Measurements from ENCODE around the gene HLX.

Gene HLX

GRCh38 chr1:220882061-220882891, 3.0 kb downstream of the HLX start:
- no peak for DNase-seq (ENCODE audit: low read depth, low spot score)

DNA sequence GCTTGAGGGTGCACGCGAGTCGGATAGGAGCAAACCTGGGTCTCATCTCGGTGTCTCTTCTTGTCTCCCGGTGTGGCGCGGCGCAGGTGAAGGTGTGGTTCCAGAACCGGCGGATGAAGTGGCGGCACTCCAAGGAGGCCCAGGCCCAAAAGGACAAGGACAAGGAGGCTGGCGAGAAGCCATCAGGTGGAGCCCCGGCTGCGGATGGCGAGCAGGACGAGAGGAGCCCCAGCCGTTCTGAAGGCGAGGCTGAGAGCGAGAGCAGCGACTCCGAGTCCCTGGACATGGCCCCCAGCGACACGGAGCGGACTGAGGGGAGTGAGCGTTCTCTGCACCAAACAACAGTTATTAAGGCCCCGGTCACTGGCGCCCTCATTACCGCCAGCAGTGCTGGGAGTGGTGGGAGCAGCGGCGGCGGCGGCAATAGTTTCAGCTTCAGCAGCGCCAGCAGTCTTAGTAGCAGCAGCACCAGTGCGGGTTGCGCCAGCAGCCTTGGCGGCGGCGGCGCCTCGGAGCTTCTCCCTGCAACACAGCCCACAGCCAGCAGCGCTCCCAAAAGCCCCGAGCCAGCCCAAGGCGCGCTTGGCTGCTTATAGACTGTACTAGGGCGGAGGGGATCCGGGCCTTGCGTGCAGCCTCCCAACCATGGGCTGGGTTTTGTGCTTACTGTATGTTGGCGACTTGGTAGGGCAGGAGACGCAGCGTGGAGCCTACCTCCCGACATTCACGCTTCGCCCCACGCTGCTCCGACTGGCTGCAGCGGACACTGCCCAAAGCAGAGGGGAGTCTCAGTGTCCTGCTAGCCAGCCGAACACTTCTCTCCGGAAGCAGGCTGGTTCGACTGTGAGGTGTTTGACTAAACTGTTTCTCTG, 5.1 kb downstream of the HLX start:
- DNase-seq (ENCODE audit: low read depth, low spot score): no peak

DNA sequence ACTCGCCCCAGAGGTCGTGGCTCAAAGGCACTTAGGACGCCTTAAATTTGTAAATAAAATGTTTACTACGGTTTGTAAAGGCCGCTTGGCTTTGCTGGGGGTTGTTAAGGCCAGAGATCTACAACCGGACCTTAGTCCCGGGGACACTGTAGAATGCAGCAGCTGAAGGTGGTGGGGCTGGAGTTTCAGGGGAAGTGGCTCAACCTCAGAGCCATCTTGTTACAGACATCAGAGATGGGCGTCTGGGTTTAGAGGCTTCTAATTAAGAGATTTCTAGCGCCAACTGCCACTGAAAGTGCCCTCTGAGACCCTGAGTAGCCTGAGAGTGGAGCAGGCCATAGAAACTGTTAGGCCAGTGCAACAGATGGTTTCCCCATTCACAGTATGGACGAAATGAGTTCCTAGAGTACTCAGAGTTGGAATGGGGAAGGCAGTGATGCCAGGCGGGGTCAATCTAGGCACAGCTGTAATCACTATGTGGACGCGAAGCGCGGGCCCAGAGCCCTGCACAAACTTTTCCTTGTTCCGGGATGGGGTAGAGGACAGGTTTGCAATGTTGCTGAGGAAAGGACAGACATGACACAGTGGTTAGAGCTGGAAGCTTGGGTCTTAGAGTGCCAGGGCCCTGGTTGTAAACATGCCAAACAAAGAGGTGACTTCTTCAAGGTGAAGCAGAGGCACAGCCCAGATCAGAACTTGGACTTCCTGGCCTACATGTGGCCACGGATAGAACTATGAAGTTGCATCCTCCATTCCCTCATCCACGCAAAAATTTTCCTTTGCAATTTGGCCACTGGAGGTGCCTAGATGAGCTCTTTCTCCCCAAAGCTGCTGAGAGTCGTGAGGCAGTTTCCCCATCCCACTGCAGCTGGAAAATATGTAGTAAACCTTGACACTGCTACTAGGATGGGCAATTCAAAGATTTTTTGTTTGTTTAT, 6.0 kb downstream of the HLX start:
- no peak for DNase-seq (ENCODE audit: low read depth, low spot score)

GRCh38 chr1:220885971-220886370, 6.7 kb downstream of the HLX start:
- DNase-seq (ENCODE audit: low read depth, low spot score): no peak

- DNase-seq (ENCODE audit: low read depth, low spot score): no peak
Measured at GRCh38 chr1:220886470-220887201, 7.4 kb downstream of the HLX start.

DNA sequence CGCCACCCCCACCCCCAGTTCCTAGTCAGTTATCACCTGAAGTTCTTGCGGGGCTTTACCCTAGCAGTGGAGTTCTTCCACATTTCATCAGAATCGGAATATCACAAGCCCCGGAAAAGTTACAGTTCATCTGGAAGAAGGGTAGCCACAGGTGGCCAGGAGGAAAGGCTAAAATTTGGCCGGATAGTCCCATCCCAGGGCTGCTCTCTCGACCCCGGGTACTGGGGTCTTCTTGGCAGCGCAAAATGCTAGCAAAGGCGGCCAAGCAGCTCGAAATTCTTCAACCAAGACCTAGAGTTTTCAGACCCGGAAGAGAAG, 7.9 kb downstream of the HLX start:
- no peak for DNase-seq (ENCODE audit: low read depth, low spot score)

DNA sequence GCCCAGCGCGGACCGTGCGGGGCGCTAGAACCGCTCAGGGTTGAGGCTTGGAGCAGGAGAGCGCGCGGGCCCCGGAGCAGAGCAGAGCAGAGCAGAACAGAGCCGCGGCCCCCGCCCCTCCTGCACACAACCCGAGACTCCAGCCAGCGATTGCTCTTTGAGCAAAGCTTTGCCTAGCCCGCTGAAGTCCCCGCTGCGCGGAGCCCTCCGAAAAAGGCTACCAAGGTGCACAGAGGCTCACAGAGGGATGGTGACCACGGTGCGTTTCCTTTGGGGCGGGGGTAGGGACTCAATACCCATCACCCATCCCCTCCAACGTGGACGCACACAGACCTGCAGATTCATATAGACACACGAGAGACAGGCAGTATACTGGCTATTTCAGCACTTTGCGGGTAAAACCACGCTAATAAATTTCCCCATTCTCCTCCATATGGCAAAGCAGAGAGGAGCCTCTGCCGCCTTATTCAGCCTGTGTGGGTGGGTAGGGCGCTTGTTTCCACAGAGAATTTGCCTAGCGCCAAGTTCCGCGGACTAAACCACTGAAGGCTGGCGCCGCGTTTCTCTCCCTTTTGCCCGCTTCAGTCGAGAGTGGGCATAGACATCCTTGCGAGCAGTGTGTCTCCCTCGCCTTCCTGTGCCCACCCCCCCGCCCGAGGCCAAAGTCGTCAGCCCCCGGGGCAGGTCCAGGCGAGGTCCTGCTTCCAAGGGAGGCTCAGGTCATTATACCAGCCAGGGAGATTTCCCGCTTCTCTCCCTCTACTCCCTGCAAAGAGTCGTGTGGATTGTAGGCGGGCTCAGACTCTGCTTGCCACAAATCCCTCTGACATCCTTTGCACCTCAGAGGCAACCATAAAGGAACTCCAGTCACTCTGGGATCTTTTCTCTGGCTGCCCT, 8.5 kb downstream of the HLX start:
- DNase-seq (ENCODE audit: low read depth, low spot score): no peak

DNA sequence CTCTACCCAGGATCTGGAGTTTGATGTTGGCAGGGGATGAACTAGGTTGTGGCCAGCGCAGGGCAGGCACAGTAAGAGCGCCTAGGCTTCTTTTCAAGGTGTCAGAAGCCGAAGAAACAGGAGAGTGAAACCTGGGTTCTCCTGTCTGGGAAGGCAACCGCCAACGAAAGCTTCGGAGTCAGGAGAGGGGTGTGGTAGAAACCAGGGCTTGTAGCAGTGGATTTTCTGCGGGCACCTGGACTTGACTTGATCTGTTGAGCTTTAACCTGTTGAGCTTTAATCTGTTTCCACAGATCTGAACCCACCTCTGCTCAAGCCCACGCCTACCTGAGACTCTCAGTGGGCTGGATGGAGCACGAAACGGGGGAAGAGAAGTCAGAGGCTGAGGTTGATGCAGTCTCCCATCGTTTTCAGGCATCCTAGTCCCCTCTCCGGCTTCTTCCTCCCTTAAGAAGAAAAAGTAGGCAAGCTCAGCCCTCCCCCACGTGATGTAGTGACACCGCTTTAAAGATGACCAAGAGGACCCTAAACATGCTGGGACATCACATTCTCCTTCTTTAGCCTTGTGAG, 9.3 kb downstream of the HLX start:
- DNase-seq (ENCODE audit: low read depth, low spot score): no peak

DNA sequence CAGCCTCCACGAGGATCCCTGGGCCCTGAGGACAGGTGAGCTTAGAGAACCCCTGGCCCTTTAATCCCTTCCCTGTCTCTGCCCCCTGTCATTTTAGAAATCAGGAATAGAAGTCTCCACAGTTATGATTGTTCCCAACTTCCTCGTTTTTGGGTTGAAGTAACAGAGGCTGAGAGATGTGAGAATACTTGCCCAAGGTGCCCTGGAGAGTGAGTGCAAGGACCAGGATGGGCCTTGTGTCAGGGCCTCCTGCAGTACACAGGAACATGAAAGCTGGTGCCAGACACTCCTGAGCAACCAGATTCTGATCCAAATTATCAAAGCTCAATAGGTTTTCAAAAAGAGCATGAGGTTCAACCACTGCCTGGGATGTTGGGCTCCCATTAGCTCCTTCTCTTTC, 10.1 kb downstream of the HLX start:
- no peak for DNase-seq (ENCODE audit: low read depth, low spot score)

DNA sequence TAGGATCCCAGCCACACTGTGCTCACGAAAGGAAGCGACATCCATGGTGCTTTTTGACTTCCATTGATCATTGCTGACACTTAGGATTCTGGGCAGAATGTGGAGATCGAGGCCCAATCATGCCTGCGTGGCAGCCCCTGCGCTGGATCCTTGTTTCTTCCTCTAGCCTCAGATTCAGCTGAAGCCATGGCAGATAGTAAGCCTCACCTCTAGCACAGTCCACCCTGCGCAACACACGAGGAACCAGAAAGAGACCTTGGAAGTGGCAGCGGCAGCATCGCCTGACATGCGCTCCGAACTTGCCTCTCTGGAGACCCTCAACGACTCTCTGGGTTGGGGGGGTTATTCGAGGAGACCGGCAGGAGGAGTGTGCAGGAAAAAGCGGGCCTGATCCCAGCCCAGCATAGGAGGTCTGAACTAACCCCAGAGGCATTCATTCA, 10.6 kb downstream of the HLX start:
- DNase-seq (ENCODE audit: low read depth, low spot score): no peak

DNA sequence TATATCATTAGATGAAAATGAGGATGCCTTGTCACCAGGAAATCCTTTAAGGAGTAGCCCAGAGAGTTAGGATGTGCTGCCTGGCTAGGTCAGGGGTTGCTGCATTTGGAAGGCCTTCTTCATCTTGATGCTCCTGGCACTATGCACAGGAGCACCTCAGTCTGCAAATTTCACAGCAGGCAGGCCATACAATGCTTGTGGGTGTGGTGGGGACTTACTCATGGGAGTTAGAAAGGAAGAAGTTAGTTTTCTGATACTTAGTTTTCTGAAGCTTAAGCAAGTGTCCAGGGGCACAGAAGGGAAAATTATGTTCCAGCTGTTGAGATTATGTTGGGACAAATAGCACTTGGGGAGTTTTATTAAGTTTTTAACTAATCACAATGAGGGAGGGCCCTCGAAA, 11.4 kb downstream of the HLX start:
- no peak for DNase-seq (ENCODE audit: low read depth, low spot score)

GRCh38 chr1:220891224-220892085, 12.2 kb downstream of the HLX start:
- DNase-seq (ENCODE audit: low read depth, low spot score): no peak

- DNase-seq (ENCODE audit: low read depth, low spot score): no peak
Measured at GRCh38 chr1:220892086-220892376, 12.8 kb downstream of the HLX start.

DNA sequence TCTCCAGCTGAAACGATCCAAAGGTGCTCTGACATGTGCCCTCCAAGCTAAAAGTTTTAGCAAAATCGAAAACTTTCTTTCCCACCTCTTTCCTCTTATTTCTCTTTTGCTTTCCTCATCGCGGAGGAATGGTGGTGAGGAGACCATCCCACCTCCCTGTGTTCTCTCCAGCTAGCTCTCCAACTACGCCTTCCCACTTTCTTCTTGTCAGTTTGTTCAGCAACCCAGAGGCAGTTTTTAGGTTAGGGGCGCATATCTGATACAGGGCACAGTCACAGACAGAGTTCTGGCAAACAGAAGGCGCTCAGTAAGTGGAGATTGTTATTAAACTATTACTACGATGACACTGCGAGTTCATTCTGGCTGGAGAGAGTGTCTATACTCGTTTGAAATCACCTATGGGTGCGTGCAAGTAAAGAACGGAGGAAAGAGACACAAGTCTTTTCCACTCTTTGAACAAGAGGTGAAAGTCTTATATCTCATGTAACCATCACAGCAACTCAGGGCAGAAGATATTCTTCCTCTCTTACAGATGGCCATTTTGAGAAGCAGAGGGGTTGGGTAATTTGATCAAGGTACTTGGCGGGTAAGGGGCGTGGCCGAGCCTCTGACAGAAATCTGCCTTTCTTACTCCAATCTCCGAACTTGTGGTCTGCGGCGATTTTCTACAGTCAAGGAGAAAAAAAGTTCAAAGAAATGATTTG, 13.9 kb downstream of the HLX start:
- no peak for DNase-seq (ENCODE audit: low read depth, low spot score)

DNA sequence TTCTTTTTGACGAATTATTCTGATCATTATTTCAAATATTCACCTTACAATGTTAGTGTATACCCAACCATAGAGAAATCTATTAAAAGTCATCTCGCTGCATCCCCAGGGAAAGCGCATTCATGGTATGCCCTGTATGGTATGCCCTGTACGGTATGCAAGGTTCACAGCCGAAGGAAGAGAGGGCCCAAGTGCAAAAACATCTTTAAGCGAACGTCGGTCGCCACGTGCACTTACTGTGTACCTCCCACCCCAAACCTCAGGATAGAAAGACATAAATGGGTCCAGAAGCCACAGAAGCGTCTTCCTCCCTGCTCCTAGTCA, 14.4 kb downstream of the HLX start:
- DNase-seq (ENCODE audit: low read depth, low spot score): no peak

DNA sequence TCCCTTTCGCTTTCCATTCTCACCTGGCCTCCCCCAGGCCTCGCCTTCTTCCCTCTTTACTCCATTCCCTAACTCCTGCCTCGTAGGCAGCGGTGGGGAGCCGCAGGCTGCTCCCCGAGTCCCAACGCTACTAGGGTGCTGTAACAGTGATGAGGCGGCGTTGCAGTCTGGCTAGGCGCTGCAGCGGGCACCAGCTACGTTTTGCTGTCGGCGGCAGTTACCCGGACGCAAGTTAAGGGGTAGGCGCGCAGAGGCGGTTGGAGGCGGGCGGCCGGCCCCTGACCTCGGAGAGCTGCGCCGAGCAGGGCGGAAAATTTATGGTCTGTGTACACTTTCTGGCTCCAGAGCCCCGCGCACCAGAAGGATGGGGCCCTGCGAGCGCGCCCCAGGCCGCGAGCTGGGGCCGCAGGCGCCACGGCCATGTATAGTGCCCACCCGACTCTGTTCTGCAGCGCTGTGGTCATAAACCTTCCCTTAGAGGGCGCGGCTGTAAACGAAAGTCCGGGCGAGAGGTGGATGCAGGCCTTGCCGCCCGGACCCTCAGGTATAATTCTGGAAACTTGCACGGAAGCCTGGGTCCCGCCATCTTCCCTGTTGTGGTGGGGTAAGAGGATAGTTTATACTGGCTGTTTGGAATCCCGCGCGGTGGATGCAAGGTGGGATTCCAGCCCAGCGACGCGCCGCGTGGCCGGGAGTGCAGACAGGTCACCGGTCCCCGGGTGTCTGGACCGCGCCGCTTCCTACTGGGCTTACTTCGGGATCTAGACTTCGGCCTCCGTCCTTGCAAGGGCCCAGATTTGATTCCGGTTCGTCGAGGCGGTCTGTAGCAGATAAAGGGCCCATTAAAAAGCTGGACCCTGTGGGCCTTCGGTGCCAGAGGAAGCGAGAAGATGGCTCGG, 15.0 kb downstream of the HLX start:
- no peak for DNase-seq (ENCODE audit: low read depth, low spot score)

- no peak for DNase-seq (ENCODE audit: low read depth, low spot score)
Measured at GRCh38 chr1:220894924-220895256, 15.6 kb downstream of the HLX start.

Data from brain pericyte (primary cell).